GM18502 (cell line): ENCODE results near the gene DCAF17.

Experiments
- ATAC-seq: cut with Tn5 transposase; IDR thresholded peaks from one replicate; pipeline ENCODE4 v1.9.1; 2021; ENCODE audit warnings: mild to moderate bottlenecking; ENCODE audit not compliant: unreplicated experiment, poor library complexity

Gene DCAF17

GRCh38 chr2:171531836-171532450 is 97.9 kb downstream of the DCAF17 start:
- ATAC-seq, result no peak

- no peak for ATAC-seq
Observed at GRCh38 chr2:171533331-171533730, 99.3 kb downstream of the DCAF17 start.
